HG03457 (cell line): ENCODE results near the gene MBD3L5.
"Not testable (repeated sequence)": the region's sequence is repeated elsewhere in the genome, so short reads cannot be mapped to it uniquely, and the experiment has no call there.

Experiments
- ATAC-seq: cut with Tn5 transposase; IDR thresholded peaks from one replicate; pipeline ENCODE4 v1.9.1; 2021; ENCODE audit warnings: moderate number of reproducible peaks; ENCODE audit not compliant: unreplicated experiment

Gene MBD3L5

DNA sequence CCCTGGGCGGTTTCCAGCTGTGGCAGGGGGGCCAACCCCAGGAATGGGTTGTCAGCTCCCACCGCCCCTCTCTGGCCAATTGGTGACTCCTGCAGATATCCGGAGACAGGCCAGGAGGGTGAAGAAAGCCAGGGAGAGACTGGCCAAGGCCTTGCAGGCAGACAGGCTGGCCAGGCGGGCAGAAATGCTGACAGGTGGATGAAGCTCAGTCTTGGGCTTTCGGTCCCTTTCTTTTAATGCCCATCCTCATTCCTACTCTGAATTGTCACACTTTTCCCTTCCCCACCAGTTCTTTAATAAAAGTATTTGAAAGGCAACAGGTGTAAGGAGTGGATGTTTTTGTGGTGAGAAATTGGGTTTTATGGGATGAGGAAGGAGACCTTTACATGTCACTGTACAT lies 21.0 kb downstream of the MBD3L5 start:
- not testable (repeated sequence) for ATAC-seq

DNA sequence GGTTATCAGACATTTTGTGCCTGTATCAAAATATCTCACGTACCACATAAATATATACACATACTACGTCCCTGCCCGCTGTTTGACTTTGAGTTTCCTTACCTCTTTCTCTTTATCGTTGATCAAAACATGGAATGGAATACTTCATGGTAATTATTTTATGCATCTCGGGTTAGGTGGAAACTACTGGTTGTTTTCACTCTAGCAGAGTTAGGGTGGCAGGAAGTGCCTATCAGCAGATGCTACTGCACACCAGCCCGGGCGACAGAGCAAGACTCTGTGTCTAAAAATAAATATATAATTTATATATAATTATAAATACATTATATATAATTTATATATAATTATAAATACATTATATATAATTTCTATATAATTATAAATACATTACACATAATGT lies 22.5 kb downstream of the MBD3L5 start:
- not testable (repeated sequence) for ATAC-seq

DNA sequence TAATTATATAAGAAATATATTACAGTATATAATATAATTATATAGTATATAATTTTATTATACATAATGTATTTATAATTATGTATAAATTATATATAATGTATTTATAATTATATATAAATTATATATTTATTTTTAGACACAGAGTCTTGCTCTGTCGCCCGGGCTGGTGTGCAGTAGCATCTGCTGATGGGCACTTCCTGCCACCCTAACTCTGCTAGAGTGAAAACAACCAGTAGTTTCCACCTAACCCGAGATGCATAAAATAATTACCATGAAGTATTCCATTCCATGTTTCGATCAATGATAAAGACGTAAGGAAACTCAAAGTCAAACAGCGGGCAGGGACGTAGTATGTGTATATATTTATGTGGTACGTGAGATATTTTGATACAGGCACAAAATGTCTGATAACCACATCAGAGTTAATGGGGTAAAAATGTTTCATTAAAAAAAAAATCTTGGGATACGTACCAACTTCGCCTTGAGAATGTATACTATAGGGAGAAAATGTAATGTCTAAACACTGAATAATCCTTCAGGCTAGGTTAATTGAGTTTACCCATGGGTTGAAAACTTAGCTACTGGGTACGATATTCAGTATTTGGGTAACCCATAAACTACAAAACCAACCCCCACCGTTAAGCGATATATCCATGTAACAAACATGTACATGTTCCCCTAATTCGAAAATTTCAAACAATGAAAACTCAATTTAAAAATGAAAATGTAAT lies 24.4 kb downstream of the MBD3L5 start:
- not testable (repeated sequence) for ATAC-seq

DNA sequence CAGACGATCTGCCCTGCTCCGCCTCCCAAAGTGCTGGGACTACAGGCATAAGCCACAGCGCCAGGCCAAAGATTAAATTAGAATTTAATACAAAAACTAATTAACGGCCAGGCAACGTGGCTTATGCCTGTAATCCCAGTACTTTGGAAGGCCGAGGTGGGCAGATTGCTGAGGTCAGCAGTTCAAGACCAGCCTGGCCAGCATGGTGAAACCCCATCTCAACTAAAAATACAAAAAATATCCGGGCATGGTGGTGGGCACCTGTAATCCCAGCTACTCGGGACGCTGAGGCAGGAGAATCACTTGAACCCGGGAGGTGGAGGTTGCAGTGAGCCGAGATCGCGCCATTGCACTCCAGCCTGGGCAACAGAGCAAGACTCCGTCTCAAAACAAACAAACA lies 25.3 kb downstream of the MBD3L5 start:
- ATAC-seq: not testable (repeated sequence)

DNA sequence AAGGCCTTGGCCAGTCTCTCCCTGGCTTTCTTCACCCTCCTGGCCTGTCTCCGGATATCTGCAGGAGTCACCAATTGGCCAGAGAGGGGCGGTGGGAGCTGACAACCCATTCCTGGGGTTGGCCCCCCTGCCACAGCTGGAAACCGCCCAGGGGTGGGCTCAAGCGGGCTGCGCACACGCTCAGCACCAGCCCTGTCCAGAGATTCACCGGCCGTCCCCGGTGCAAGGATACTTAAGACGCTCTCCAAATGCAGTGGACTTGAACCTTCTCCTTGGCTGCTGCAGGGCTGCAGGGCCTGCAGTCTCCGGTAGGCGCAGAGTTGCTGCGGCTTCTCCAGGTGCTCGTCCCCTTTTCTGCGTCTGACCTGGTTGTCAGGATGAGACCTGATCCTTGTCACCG lies 26.0 kb downstream of the MBD3L5 start:
- not testable (repeated sequence) for ATAC-seq

DNA sequence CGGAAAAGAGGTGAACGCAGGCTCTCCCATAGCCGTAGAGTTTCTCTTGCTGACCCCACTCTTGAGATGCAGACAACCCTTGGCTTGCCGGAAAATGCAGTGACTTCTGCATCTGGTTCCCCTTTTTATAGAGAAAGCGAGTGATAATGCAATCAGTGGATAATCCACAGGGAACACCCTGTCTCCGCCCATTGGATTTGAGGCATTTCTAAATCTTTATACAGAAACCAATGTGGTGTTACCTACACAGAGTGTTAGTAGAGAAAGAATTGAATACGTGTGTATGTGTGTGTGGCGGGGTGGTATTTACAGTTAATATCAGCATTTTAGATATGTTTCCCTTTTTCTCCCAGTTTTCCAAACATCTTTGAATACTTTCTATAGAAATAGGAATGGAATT lies 28.2 kb downstream of the MBD3L5 start, which contains the start of gene MBD3L3:
Gene MBD3L3, minus strand, starts transcription at position 101 of the 400 bp plus-strand sequence. Its CDS starts 71 bp downstream, at position 30.
- ATAC-seq: not testable (repeated sequence)

DNA sequence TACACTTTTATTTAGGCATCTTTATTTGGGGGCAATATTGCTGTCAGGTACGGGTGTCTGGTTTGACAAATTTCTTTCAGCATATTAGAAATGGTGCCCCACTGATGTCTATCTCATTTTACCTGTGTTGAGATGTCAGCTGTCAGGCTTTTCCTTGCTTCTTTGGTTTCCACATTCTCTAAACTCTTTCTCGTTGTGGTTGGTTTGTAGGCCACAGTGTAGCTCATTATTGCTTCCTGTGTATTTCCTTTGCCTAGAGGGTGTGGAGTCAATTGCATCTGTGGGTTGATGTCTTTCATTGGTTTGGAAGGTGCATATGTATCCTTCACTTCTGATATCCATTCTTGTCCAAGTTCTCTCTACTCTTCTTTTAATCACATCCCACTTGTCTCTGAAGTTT lies 29.6 kb downstream of the MBD3L5 start:
- not testable (repeated sequence) for ATAC-seq

DNA sequence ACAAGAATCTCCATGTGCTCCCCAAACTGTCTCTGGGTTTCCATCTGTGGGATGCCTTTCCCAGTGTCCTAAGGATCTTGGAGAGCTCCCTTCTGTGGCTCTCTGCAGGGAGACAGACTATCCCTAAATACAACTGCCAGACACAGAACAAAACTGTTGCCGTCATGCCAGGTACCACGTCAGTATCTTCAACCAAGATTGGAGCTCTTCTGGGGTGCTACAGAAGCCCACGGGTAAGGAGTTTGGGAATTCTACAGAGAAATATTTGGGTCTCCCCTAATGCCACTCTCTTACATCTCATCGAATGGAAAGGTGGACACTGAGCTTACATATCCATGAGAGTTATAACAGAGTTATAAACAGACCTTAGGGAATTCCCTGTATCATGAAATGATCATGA lies 33.0 kb downstream of the MBD3L5 start:
- no peak for ATAC-seq

DNA sequence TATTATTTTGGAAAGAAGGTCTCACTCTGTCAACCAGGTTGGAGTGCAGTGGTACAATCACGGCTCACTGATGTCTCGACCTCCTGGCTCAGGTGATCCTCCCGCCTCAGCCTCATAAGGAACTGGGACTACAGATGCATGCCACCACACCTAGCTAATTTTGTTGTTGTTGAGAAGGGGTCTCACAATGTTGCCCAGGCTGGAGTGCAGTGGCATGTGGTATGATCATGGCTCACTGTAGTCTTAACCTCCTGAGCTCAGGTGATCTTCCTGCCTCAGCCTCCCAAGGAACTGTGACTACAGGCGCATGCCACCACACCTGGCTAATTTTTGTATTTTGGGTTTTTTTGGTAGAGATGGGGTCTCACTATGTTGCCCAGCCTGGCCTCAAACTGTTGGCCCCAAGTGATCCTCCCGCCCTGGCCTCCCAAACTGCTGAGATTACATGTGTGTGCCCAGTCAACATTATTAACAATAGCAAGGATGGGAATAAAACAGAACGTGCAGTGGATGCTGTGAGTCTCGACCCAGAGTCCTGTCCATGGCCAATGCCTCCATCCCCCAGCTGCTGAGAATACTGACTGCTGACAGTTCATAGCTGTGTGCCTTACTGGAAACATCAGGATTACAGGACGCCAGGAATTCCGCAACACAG lies 33.5 kb downstream of the MBD3L5 start:
- no peak for ATAC-seq

DNA sequence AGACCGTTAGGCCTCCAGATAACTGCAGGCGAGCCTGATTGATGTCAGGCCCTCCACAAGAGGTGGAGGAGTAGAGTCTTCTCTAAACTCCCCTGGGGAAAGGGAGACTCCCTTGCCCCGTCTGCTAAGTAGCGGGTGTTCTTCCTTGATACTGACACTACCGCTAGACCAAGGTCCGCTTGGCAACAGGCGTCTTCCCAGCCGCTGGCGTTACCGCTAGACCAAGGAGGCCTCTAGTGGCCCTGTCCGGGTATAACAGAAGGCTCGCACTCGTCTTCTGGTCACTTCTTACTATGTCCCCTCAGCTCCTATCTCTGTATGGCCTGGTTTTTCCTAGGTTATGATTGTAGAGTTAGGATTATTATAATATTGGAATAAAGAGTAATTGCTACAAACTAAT lies 36.7 kb downstream of the MBD3L5 start:
- ATAC-seq: not testable (repeated sequence)

DNA sequence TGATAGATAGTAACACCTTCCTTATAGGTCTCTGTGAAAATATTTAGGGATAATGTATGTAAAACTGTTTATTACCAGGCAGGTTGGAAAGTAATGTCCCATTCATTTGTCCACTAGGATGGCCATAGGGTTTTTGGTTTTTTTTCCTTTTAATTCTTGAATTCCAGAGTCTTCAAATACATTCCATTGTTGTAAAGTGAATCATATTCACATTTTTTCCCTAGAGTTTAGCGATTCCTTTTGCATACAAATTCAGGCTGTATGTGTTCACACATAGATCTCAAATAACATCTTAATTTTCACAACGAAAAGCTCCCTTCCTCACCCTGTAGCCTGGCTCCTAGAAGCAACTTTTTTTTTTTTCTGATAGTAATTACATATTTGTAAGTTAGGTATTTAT lies 37.3 kb downstream of the MBD3L5 start:
- no peak for ATAC-seq

DNA sequence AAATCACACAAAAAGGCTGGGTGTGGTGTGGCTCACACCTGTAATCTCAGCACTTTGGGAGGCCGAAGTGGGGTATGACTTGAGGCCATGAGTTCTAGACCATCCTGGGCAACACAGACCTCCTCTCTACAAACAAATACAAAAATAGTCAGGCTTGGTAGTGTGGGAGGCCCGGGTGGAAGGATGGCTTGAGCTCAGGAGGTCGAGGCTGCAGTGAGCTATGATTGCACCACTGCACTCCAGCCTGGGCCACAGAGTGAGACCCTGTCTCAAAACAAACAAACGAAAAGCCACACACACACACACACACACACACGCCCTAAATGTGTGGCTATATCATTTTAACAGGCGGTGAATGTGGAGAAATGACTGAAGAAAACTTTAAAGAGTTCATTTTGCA lies 38.2 kb downstream of the MBD3L5 start:
- no peak for ATAC-seq

DNA sequence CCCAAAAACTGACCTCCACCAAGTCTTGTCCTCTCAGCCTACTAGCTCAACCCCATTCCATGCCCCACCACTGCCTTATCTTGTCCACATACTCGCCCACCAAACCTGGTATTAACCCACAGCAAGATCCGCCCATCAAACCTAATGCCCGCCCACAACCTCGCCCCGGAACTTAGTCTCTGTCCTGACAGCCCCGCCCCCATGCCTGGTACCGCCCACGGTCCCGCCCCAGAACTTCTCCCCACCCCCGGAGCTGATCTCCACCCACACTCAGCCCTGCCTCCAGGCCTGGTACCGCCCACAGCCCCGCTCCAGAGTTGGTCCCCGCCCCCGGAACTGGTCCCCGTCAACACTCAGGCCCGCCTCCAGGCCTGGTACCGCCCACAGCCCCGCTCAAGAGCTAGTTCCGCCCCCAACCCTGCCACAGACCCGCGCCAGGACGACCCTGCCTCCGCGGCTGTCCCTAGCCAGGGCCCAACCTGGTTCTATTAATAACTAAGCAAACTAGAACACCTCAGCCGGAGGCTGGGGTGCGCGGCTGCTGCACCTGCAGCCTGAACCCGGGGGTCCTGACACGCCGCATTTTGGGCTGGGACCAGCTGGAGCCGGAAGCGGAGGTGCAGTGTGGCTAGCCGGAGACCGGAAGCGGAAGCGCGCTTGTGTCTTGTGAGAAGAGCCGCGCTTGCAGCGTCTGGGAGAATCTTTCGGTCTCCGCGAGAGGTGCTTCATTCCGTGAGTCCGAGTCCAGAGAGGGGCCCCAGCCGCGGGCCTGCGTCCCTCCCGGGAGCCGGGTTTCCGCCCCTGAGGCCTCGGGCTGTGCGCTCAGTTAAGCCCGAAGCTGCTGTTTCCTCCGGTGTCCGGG lies 38.9 kb downstream of the MBD3L5 start, which contains the start of gene ZNF557:
Gene ZNF557, plus strand, starts transcription at position 662 of the 862 bp plus-strand sequence. CDS start 5,372 bp downstream, outside the sequence.
- peak; percentile 61 for ATAC-seq

DNA sequence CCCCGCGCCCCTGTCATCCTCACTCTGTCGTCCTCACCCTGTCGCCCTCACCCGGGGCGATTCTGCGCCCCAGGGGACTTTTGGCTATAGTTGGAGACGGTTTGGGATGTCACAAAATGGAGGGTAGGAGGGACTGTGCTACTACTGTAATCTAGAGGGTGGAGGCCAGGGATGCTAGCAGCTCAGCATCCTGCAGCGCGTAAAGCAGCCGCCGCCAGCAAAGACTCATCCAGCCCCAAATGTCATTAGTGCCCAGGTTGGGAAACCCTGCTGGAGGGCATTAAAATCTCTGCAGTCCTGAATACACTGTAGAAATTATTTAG lies 39.5 kb downstream of the MBD3L5 start:
- ATAC-seq: peak; percentile 10

DNA sequence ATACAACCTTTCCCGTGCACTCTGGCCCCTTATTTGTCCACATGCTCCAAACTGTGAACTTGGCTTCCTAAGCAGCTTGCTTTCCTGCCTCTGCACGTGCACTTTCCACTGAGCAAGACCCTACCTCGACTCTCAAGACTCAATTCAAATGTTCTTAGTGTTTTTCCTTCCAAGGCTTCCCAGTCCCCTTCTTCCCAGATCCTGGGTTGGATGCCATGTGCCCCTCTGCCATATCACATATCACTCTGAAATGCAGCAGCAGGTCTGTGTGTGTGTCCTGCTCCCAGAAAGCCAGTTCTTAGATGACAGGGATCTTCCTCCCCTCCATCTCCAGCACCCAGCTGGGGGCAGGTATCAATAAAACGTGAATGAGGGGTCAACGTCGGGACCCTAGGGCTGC lies 42.2 kb downstream of the MBD3L5 start:
- ATAC-seq: no peak

DNA sequence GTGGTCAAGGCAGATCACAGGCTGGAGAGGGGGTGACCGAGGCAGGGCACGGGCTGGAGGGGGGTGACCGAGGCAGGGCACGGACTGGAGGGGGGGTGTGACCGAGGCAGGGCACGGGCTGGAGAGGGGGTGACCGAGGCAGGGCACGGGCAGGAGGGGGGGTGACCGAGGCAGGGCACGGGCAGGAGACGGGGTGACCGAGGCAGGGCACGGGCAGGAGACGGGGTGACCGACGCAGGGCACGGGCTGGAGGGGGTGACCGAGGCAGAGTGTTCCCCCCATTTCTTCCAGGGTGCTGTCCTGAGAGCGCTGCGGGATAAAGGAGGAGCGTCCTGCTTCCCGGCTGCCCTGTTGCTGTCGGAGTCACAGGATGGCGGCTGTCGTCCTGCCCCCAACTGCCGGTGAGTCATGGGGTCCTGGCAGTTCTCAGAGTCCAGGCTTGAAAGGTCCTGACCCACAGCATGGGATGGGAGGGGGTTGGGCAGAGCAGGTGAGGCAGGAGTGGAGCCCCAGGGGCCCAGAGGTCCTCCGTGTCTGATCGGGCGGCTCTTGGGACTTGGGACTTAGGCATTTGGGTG lies 44.4 kb downstream of the MBD3L5 start:
- no peak for ATAC-seq

DNA sequence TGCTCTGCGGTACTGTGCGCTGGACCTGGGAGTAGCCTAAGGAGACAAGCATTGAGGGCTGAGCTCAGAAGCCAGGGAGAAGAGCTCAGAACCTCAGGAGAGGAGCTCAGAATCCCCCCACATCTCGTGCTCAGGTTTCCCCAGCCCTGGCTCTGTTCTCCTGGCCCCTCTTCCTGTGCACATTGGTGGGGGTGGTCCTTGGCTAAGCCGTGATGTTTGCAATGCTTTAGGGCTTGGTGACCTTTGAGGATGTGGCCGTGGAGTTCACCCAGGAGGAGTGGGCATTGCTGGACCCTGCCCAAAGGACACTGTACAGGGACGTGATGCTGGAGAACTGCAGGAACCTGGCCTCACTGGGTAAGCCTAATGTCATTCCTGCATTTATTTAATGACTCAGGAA lies 45.8 kb downstream of the MBD3L5 start:
- no peak for ATAC-seq

DNA sequence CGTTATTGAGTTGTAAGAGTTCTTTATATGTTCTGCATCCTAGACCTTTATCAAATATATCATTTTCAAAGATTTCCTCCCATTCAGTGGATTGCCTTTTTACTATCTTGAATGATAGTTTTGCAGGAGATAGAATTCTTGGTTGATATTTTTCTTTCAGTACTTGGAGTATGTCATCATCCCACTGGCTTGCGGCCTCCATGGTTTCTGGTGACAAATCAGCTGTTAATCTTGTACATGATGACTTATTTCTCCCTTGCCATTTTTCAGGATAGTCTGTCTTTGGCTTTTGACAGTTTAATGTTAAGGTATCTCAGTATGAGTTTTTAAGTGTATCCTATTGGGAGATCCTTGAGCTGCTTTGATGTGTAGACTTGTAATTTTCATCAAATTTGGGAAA lies 47.6 kb downstream of the MBD3L5 start:
- ATAC-seq: no peak
